Fibroblast of lung (primary cell): Measurements from ENCODE around the gene SIGLEC5. TPM values are rescaled to one million over a fixed set of nuclear protein-coding genes. Genes with fewer than 3 reads are reported as not detected.

ENCODE experiments used
- DNase-seq, 2 donors: peaks; one replicate each; pipeline versions ENCODE4 v3.0.0 to v3.0.0-alpha.2; 2010; ENCODE audit warnings: low read depth in 2 of 2
- H2AFZ ChIP-seq: 2 replicates; pipeline ENCODE4 v1.5.1; 2012; ENCODE audit warnings: low read length, control low read depth, inconsistent platforms
- H3K27ac ChIP-seq: 2 replicates; pipeline ENCODE4 v1.5.1; 2011; ENCODE audit warnings: low read length, control low read depth; ENCODE audit not compliant: insufficient read depth
- H3K27me3 ChIP-seq: 2 replicates; pipeline ENCODE4 v1.5.1; 2011; ENCODE audit warnings: mild to moderate bottlenecking, low read length; ENCODE audit not compliant: control insufficient read depth, insufficient read depth
- H3K36me3 ChIP-seq: 2 replicates; pipeline ENCODE4 v1.5.1; 2011; ENCODE audit warnings: low read length; ENCODE audit not compliant: control insufficient read depth, insufficient read depth
- H3K4me1 ChIP-seq: 2 replicates; pipeline ENCODE4 v1.5.1; 2011; ENCODE audit warnings: low read length; ENCODE audit not compliant: control insufficient read depth, insufficient read depth; ENCODE audit errors: extremely low read depth
- H3K4me2 ChIP-seq: 2 replicates; pipeline ENCODE4 v1.5.1; 2011; ENCODE audit warnings: low read length, control low read depth; ENCODE audit not compliant: insufficient read depth; ENCODE audit errors: extremely low read depth
- H3K4me3 ChIP-seq, 4 experiments: fragments of 200-600 bp in 1 of 4; sonication (generic) in 1 of 4; replicated peaks in 1 of 4; 2 replicates each; pipeline ENCODE4 v1.5.1; 2011 to 2016; ENCODE audit warnings: low read length in 4 of 4, low read depth in 3 of 4, mild to moderate bottlenecking in 3 of 4, control low read depth in 2 of 4, inconsistent platforms in 1 of 4, mixed read lengths in 1 of 4; ENCODE audit not compliant: insufficient read depth in 1 of 4; ENCODE audit errors: control extremely low read depth in 1 of 4
- H3K79me2 ChIP-seq: 2 replicates; pipeline ENCODE4 v1.5.1; 2012; ENCODE audit warnings: mild to moderate bottlenecking, low read length, inconsistent platforms; ENCODE audit not compliant: control insufficient read depth, insufficient read depth
- H3K9ac ChIP-seq: 2 replicates; pipeline ENCODE4 v1.5.1; 2011; ENCODE audit warnings: mild to moderate bottlenecking, low read length, control low read depth; ENCODE audit not compliant: insufficient read depth
- H3K9me3 ChIP-seq: 2 replicates; pipeline ENCODE4 v1.5.1; 2012; ENCODE audit warnings: low read depth, low read length; ENCODE audit not compliant: control insufficient read depth, insufficient read depth
- H4K20me1 ChIP-seq: 2 replicates; pipeline ENCODE4 v1.5.1; 2011; ENCODE audit warnings: low read length; ENCODE audit not compliant: control insufficient read depth, insufficient read depth; ENCODE audit errors: extremely low read depth
- CTCF ChIP-seq, 2 donors: IDR thresholded peaks in 1 of 2; conservative IDR thresholded peaks in 1 of 2; 1 replicate in 1 of 2; 2 replicates in 1 of 2; pipeline ENCODE4 v1.5.1; 2011 to 2012; ENCODE audit warnings: low read length in 2 of 2, control low read depth in 1 of 2, inconsistent platforms in 1 of 2, low read depth in 1 of 2, mild to moderate bottlenecking in 1 of 2
- EZH2 ChIP-seq: IDR thresholded peaks from 2 replicates; pipeline ENCODE4 v1.5.1; 2012; ENCODE audit warnings: low read length, control low read depth, mild to moderate bottlenecking; ENCODE audit errors: missing control alignments
- polyA plus RNA-seq, 2 donors: library from polyadenylated mRNA; depleted of rRNA in 1 of 2; stranded (reverse) in 1 of 2; unstranded in 1 of 2; fragments of >200 nt; gene quantifications; 2 replicates each; pipeline ENCODE4 v1.2.1, GENCODE V29; 2011 to 2012; ENCODE audit warnings: missing spikeins in 1 of 2
- total RNA-seq: library from RNA; depleted of rRNA; stranded (reverse); fragments of >200 nt; gene quantifications from 2 replicates; pipeline ENCODE4 v1.2.1, GENCODE V29; 2014

Gene SIGLEC5
- total and polyA plus RNA-seq, 2 donors (not counting 1 experiment from before 2014, with no cell fraction given), result not detected

GRCh38 chr19:51600940-51601580 lies 29.1 kb downstream of the SIGLEC5 start:
- TF ChIP-seq EZH2 (no peak), CTCF (conservative IDR thresholded peaks at IDR 0.05 in 1 of 2, IDR thresholded peaks at IDR 0.05 in 1 of 2; ENCODE audit: low read depth in 1 of 2, low read length in 2 of 2) (no peak)
- DNase-seq, result no peak
- Histone ChIP-seq H3K4me1 (no peaks in the 10 kb centered on the region), H3K9me3 (no peaks in the 10 kb centered on the region), H3K27ac (no peak overlapping the region), H2AFZ (no peak overlapping the region), H3K79me2 (no peaks in the 10 kb centered on the region), H3K4me3 (no peak overlapping the region), H4K20me1 (no peaks in the 10 kb centered on the region), H3K27me3 (no peaks in the 10 kb centered on the region), H3K36me3 (no peaks in the 10 kb centered on the region), H3K9ac (no peak overlapping the region), H3K4me2 (no peak overlapping the region)

- Histone ChIP-seq H3K9ac (no peak overlapping the region), H3K4me2 (no peak overlapping the region), H3K27ac (no peak overlapping the region), H3K79me2 (no peaks in the 10 kb centered on the region), H4K20me1 (no peaks in the 10 kb centered on the region), H3K4me1 (no peaks in the 10 kb centered on the region), H3K4me3 (no peak overlapping the region), H3K27me3 (no peaks in the 10 kb centered on the region), H3K9me3 (no peaks in the 10 kb centered on the region), H2AFZ (no peak overlapping the region), H3K36me3 (no peaks in the 10 kb centered on the region)
- DNase-seq, result no peak
- no peak for TF ChIP-seq CTCF (conservative IDR thresholded peaks at IDR 0.05 in 1 of 2, IDR thresholded peaks at IDR 0.05 in 1 of 2; ENCODE audit: low read depth in 1 of 2, low read length in 2 of 2)
Measured at GRCh38 chr19:51599084-51599483, 31.1 kb downstream of the SIGLEC5 start.

- no peak overlapping the region for H2AFZ ChIP-seq
- no peak for DNase-seq
- no peak overlapping the region for H3K4me2 ChIP-seq
- H3K27ac ChIP-seq, result no peak overlapping the region
- no peaks in the 10 kb centered on the region for H3K27me3 ChIP-seq
- no peaks in the 10 kb centered on the region for H3K4me1 ChIP-seq
- no peaks in the 10 kb centered on the region for H3K36me3 ChIP-seq
- no peak overlapping the region for H3K4me3 ChIP-seq
- H3K9ac ChIP-seq, result no peak overlapping the region
- no peaks in the 10 kb centered on the region for H3K9me3 ChIP-seq
- no peaks in the 10 kb centered on the region for H4K20me1 ChIP-seq
- H3K79me2 ChIP-seq, result no peaks in the 10 kb centered on the region
- TF ChIP-seq CTCF (conservative IDR thresholded peaks at IDR 0.05 in 1 of 2, IDR thresholded peaks at IDR 0.05 in 1 of 2; ENCODE audit: low read depth in 1 of 2, low read length in 2 of 2) (no peak), EZH2 (no peak)
Measured at GRCh38 chr19:51598159-51598915, 31.9 kb downstream of the SIGLEC5 start.
